ENCODE measurements around the gene LCLAT1.

LCLAT1 gene

DNA sequence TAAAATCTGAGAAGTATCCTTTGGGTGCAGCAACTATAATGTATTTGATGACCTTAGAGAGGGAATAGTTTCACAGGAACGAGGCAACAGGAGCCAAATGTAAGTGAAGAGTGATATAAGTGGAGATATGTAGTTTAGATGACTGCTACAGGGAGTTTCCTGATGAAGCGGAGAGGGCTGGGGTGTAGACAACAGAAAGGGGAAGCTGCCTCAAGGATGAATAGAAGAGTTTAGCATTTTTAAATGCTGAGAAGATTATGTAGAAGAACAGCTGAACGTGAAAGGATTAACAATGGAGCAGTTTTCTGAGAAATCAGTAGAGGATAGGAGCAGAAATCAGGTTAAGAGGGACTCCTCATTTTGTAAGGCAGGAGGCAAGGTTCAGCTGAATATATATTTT is 133.3 kb downstream of the LCLAT1 start:
- TF ChIP-seq SIN3A (IDR thresholded peaks at IDR 0.05; ENCODE audit: borderline replicate concordance, insufficient read depth, low read length) (no peak), FOXP2 (optimal IDR thresholded peaks at IDR 0.05; ENCODE audit: borderline replicate concordance, extremely low read depth, extremely low read length, insufficient read depth) (no peak), POLR2AphosphoS5 (IDR thresholded peaks at IDR 0.05; ENCODE audit: low read depth, low read length) (no peak), TAF1 (IDR thresholded peaks at IDR 0.05; ENCODE audit: borderline replicate concordance, insufficient read depth, low read length) (no peak)
- TF ChIP-seq, protein P1, sequence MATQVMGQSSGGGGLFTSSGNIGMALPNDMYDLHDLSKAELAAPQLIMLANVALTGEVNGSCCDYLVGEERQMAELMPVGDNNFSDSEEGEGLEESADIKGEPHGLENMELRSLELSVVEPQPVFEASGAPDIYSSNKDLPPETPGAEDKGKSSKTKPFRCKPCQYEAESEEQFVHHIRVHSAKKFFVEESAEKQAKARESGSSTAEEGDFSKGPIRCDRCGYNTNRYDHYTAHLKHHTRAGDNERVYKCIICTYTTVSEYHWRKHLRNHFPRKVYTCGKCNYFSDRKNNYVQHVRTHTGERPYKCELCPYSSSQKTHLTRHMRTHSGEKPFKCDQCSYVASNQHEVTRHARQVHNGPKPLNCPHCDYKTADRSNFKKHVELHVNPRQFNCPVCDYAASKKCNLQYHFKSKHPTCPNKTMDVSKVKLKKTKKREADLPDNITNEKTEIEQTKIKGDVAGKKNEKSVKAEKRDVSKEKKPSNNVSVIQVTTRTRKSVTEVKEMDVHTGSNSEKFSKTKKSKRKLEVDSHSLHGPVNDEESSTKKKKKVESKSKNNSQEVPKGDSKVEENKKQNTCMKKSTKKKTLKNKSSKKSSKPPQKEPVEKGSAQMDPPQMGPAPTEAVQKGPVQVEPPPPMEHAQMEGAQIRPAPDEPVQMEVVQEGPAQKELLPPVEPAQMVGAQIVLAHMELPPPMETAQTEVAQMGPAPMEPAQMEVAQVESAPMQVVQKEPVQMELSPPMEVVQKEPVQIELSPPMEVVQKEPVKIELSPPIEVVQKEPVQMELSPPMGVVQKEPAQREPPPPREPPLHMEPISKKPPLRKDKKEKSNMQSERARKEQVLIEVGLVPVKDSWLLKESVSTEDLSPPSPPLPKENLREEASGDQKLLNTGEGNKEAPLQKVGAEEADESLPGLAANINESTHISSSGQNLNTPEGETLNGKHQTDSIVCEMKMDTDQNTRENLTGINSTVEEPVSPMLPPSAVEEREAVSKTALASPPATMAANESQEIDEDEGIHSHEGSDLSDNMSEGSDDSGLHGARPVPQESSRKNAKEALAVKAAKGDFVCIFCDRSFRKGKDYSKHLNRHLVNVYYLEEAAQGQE (IDR thresholded peaks at IDR 0.05; ENCODE audit: insufficient read depth in 1 of 2, low read depth in 2 of 2, low read length in 2 of 2), result no peak

DNA sequence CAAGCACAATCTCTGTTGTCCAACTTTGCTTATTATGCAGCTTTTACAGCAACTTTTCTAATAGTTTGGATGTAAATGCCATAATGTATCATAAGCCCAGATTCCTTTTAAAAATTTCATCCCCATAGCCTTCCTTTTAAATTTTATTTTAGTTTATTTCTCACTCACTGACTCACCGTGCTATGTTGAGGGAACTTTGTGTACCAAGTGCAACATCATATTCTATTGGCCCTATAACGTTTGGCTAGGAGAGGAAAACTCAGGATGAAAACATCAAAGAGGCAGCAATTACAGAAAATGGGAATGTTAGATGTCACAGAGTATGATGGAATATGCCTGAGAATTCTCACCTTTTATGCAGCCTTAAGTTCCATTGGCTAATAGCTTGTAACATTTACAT is 135.5 kb downstream of the LCLAT1 start:
- no peak for TF ChIP-seq TAF1 (IDR thresholded peaks at IDR 0.05; ENCODE audit: borderline replicate concordance, insufficient read depth, low read length)

DNA sequence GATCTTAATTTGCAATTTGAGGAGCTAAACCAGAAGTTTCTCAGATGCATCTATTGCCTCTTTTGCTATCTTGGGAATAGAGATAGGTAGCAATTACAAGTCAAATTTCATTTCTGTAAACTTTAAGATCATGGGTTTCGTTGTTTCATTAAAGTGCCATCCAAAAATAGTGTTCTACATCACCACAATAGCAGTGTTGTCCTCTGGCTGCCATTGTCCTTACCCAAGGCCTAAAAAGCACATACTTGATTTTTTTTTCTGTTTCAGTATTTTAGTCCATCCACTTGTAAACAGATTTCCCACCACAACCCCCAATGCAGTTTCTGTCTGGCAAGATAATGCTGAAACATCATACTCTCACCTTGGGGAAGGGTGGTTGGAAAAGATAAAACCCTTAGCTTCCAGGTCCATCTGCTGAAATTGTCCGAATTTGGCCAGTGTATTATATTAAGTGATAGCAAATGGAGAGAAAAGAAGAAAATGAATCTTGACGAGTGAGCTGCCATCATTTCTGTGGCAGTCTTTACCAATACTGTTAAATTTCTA is 136.2 kb downstream of the LCLAT1 start:
- TF ChIP-seq, protein P1 (IDR thresholded peaks at IDR 0.05; ENCODE audit: insufficient read depth in 1 of 2, low read depth in 2 of 2, low read length in 2 of 2), result no peak
- no peak for TF ChIP-seq POLR2AphosphoS5 (IDR thresholded peaks at IDR 0.05; ENCODE audit: low read depth, low read length)
- no peak for TF ChIP-seq SIN3A (IDR thresholded peaks at IDR 0.05; ENCODE audit: borderline replicate concordance, insufficient read depth, low read length)
- TF ChIP-seq FOXP2 (optimal IDR thresholded peaks at IDR 0.05; ENCODE audit: borderline replicate concordance, extremely low read depth, extremely low read length, insufficient read depth), result no peak
- no peak for TF ChIP-seq TAF1 (IDR thresholded peaks at IDR 0.05; ENCODE audit: borderline replicate concordance, insufficient read depth, low read length)

DNA sequence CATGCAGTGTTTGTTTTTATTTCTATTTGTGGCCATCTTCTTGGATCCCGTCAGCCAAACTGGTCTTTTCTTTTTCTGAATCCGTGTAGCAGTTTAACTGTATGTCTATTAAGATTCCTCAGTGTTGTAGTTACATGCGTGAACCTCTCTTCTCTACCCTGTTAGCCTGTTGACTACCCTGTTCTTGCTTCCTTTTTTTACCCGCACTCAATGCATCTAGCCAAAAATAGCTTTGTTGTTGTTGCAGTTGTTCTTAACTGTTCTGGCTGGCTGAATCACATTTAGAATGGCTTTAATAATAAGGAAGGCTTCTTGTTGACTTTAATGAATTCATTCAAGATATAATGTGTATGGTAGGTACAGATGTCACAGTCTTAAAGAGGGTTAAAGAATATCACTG is 137.1 kb downstream of the LCLAT1 start:
- TF ChIP-seq POLR2AphosphoS5 (IDR thresholded peaks at IDR 0.05; ENCODE audit: low read depth, low read length), result no peak
- no peak for TF ChIP-seq FOXP2 (optimal IDR thresholded peaks at IDR 0.05; ENCODE audit: borderline replicate concordance, extremely low read depth, extremely low read length, insufficient read depth)
- TF ChIP-seq SIN3A (IDR thresholded peaks at IDR 0.05; ENCODE audit: borderline replicate concordance, insufficient read depth, low read length), result no peak
- TF ChIP-seq TAF1 (IDR thresholded peaks at IDR 0.05; ENCODE audit: borderline replicate concordance, insufficient read depth, low read length), result no peak
- TF ChIP-seq, protein P1 (IDR thresholded peaks at IDR 0.05; ENCODE audit: insufficient read depth in 1 of 2, low read depth in 2 of 2, low read length in 2 of 2), result no peak

DNA sequence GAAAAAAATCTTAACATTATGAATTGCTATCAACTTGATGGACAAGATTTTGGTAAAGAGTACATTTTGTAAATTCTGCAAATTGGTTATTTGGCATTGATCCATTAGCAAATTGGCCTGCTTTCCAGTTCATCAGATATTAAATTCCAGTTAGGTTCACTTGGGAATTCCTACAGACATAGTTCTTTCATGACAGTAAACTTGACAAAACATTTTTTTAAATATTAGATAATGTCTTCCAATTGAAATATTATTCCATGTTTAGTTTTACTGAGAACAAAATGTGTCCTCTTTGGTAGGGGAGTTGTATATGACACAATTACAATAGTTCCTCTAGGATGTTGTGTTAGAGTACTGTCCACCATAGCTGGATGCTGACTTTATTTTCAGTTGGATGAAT is 141.9 kb downstream of the LCLAT1 start:
- TF ChIP-seq TAF1 (IDR thresholded peaks at IDR 0.05; ENCODE audit: borderline replicate concordance, insufficient read depth, low read length), result no peak
- TF ChIP-seq FOXP2 (optimal IDR thresholded peaks at IDR 0.05; ENCODE audit: borderline replicate concordance, extremely low read depth, extremely low read length, insufficient read depth), result no peak
- no peak for TF ChIP-seq SIN3A (IDR thresholded peaks at IDR 0.05; ENCODE audit: borderline replicate concordance, insufficient read depth, low read length)
- TF ChIP-seq POLR2AphosphoS5 (IDR thresholded peaks at IDR 0.05; ENCODE audit: low read depth, low read length), result no peak
- TF ChIP-seq, protein P1 (IDR thresholded peaks at IDR 0.05; ENCODE audit: insufficient read depth in 1 of 2, low read depth in 2 of 2, low read length in 2 of 2), result no peak
